IMR-90 (cell line): ENCODE measurements around the gene PPFIA1. TPM values are rescaled to one million over a fixed set of nuclear protein-coding genes. Genes with fewer than 3 reads are reported as not detected.

ENCODE experiments used
- ATAC-seq: fragments of 200-7000 bp; cut with Tn5 transposase; 2 replicates; pipeline ENCODE4 v1.9.1; 2020; ENCODE audit warnings: low read depth, mild to moderate bottlenecking, moderate library complexity
- BruUV-seq: library from RNA; stranded (reverse); fragments of 400-500 nt; replicated peaks from 2 replicates; lab custom pipeline; 2021; lab: Mats Ljungman, UMichigan
- CTCF ChIA-PET: fragments of 300-600 bp; formaldehyde crosslinking; extraction: SDS; loops from one replicate; lab custom pipeline; 2021; ENCODE audit warnings: antibody characterized with exemption; lab: Yijun Ruan, JAX
- POLR2A ChIA-PET: fragments of 300-600 bp; sonication (Branson Sonifier 250); formaldehyde crosslinking; loops from one replicate; lab custom pipeline; 2022; ENCODE audit warnings: antibody characterized with exemption; ENCODE audit not compliant: unreplicated experiment; lab: Charles Lee
- DNase-seq: peaks from one replicate; pipeline ENCODE4 v3.0.0; 2013
- H2AFZ ChIP-seq: replicated peaks from 2 replicates; pipeline ENCODE3; 2013; ENCODE audit warnings: low read length, mild to moderate bottlenecking; ENCODE audit not compliant: poor library complexity
- H2AK5ac ChIP-seq: 2 replicates; pipeline ENCODE4 v1.6.1; 2013; ENCODE audit warnings: low read depth, low read length, inconsistent platforms
- H2AK9ac ChIP-seq: replicated peaks from 2 replicates; pipeline ENCODE3; 2013; ENCODE audit warnings: mild to moderate bottlenecking, low read depth, low read length, moderate library complexity; ENCODE audit not compliant: poor library complexity
- H2BK120ac ChIP-seq: 2 replicates; pipeline ENCODE4 v1.6.1; 2013; ENCODE audit warnings: low read depth, low read length, inconsistent platforms
- H2BK15ac ChIP-seq: 3 replicates; pipeline ENCODE4 v1.6.1; 2013; ENCODE audit warnings: low read depth, low read length, inconsistent platforms
- H2BK20ac ChIP-seq: 2 replicates; pipeline ENCODE4 v1.6.1; 2013; ENCODE audit warnings: low read depth, mild to moderate bottlenecking, inconsistent platforms, low read length, moderate library complexity
- H2BK5ac ChIP-seq: 2 replicates; pipeline ENCODE4 v1.6.1; 2013; ENCODE audit warnings: mild to moderate bottlenecking, low read depth, low read length, inconsistent platforms; ENCODE audit not compliant: poor library complexity, severe bottlenecking
- H3K14ac ChIP-seq: replicated peaks from 2 replicates; pipeline ENCODE4 v1.6.1; 2013; ENCODE audit warnings: low read depth, low read length, inconsistent platforms
- H3K18ac ChIP-seq: 2 replicates; pipeline ENCODE4 v1.6.1; 2013; ENCODE audit warnings: low read depth, low read length, control low read depth
- H3K23ac ChIP-seq: 2 replicates; pipeline ENCODE4 v1.6.1; 2013; ENCODE audit warnings: low read depth, low read length, inconsistent platforms
- H3K27ac ChIP-seq: 2 replicates; pipeline ENCODE4 v1.5.1; 2013; ENCODE audit warnings: mild to moderate bottlenecking, control low read depth, low read length; ENCODE audit not compliant: insufficient read depth
- H3K27me3 ChIP-seq: 2 replicates; pipeline ENCODE4 v1.6.1; 2013; ENCODE audit warnings: low read length; ENCODE audit not compliant: control insufficient read depth, insufficient read depth
- H3K36me3 ChIP-seq: 2 replicates; pipeline ENCODE4 v1.6.1; 2013; ENCODE audit warnings: low read length, mixed read lengths; ENCODE audit not compliant: control insufficient read depth, insufficient read depth
- H3K4ac ChIP-seq: 2 replicates; pipeline ENCODE4 v1.6.1; 2013; ENCODE audit warnings: low read depth, low read length, inconsistent platforms
- H3K4me1 ChIP-seq: 2 replicates; pipeline ENCODE4 v1.6.1; 2013; ENCODE audit warnings: low read length, mixed read lengths; ENCODE audit not compliant: control insufficient read depth, insufficient read depth
- H3K4me2 ChIP-seq: 2 replicates; pipeline ENCODE4 v1.6.1; 2013; ENCODE audit warnings: low read depth, mild to moderate bottlenecking, control low read depth, low read length, moderate library complexity
- H3K4me3 ChIP-seq: 2 replicates; pipeline ENCODE4 v1.5.1; 2013; ENCODE audit warnings: low read depth, mild to moderate bottlenecking, control low read depth, low read length, moderate library complexity; ENCODE audit not compliant: insufficient read depth
- H3K56ac ChIP-seq: 2 replicates; pipeline ENCODE4 v1.6.1; 2013; ENCODE audit warnings: low read length, inconsistent platforms; ENCODE audit not compliant: insufficient read depth; ENCODE audit errors: extremely low read depth
- H3K79me1 ChIP-seq, 2 experiments: 2 replicates each; pipeline ENCODE4 v1.6.1; 2013; ENCODE audit warnings: low read length in 2 of 2, inconsistent platforms in 1 of 2, low read depth in 1 of 2
- H3K9ac ChIP-seq: 2 replicates; pipeline ENCODE4 v1.6.1; 2013; ENCODE audit warnings: low read depth, low read length, control low read depth
- H3K9me1 ChIP-seq: 2 replicates; pipeline ENCODE4 v1.6.1; 2013; ENCODE audit warnings: low read length, inconsistent platforms; ENCODE audit not compliant: insufficient read depth
- H3K9me3 ChIP-seq: 2 replicates; pipeline ENCODE4 v1.6.1; 2013; ENCODE audit warnings: low read length; ENCODE audit not compliant: control insufficient read depth, insufficient read depth
- H4K20me1 ChIP-seq: 2 replicates; pipeline ENCODE4 v1.6.1; 2013; ENCODE audit warnings: low read length, inconsistent platforms; ENCODE audit not compliant: insufficient read depth
- H4K5ac ChIP-seq: 2 replicates; pipeline ENCODE4 v1.6.1; 2013; ENCODE audit warnings: mild to moderate bottlenecking, low read depth, low read length, control low read depth
- H4K8ac ChIP-seq, 2 experiments: 2 replicates each; pipeline ENCODE4 v1.6.1; 2013; ENCODE audit warnings: low read depth in 2 of 2, low read length in 2 of 2, control low read depth in 1 of 2, inconsistent platforms in 1 of 2
- H4K91ac ChIP-seq: 2 replicates; pipeline ENCODE4 v1.6.1; 2013; ENCODE audit warnings: low read depth, low read length, inconsistent platforms; ENCODE audit not compliant: insufficient read depth
- RCOR1 ChIP-seq: IDR thresholded peaks from 2 replicates; pipeline ENCODE4 v1.6.1; 2012; ENCODE audit warnings: mild to moderate bottlenecking, low read length, improper control_type of control experiment; ENCODE audit not compliant: insufficient replicate concordance
- RFX5 ChIP-seq: IDR thresholded peaks from 2 replicates; pipeline ENCODE4 v1.8.0; 2012; ENCODE audit warnings: low read depth, mild to moderate bottlenecking, low read length, moderate library complexity
- WGBS, 2 experiments: methylation state at CpG; one replicate each; pipeline versions ENCODE4 v1.1.5 to v1.1.7; 2013; ENCODE audit warnings: missing lambda C conversion rate in 2 of 2; ENCODE audit not compliant: insufficient read length in 1 of 2; ENCODE audit errors: extremely low coverage in 2 of 2; 5-methylcytosine and 5-hydroxymethylcytosine counted together
- dilution Hi-C: fragments of 300-500 bp; cut with HindIII; formaldehyde crosslinking; loops from one replicate; pipeline ENCODE4 v1.14.3; 2018; ENCODE audit warnings: low sequenced_read_pairs; ENCODE audit not compliant: unreplicated experiment
- in situ Hi-C: fragments of 300-500 bp; cut with MboI; formaldehyde crosslinking; loops from 3 replicates; pipeline ENCODE4 v1.14.3; 2019; ENCODE audit warnings: low sequenced_read_pairs, inconsistent platforms, mixed read lengths
- intact Hi-C: fragments of 100-400 bp; cut with micrococcal nuclease; formaldehyde crosslinking; loops from 2 replicates; pipeline ENCODE4 v1.10.0; 2022
- polyA plus RNA-seq, 3 experiments: library from polyadenylated mRNA; depleted of rRNA; stranded (reverse); fragments of >200 nt; gene quantifications; 2 replicates each; pipeline ENCODE4 v1.2.3, GENCODE V29; 2012; ENCODE audit warnings: low replicate concordance in 1 of 3
- total RNA-seq: library from RNA; depleted of rRNA; stranded (reverse); fragments of >200 nt; gene quantifications from 2 replicates; pipeline ENCODE4 v1.2.3, GENCODE V29; 2012

PPFIA1 gene
- total and polyA plus RNA-seq, 2 of the 4 experiments (the other 2 are of a cell fraction) = 25.6 to 37.2 TPM

- Histone ChIP-seq H3K4ac (no peak overlapping the region), H4K20me1 (0 out of 2 replicates have a peak, but pooled peaks cover 3% of the 10 kb centered on the region), H3K9ac (no peak overlapping the region), H3K79me1 (peaks cover 0 to 25% of the 10 kb centered on the region in 2 experiments), H2BK5ac (no peak overlapping the region), H3K27me3 (no peaks in the 10 kb centered on the region), H2BK20ac (no peak overlapping the region), H3K4me2 (no peak overlapping the region), H3K23ac (no peak overlapping the region), H3K18ac (no peak overlapping the region), H2AK9ac (no peak overlapping the region), H3K27ac (no peak overlapping the region), H4K91ac (no peak overlapping the region), H2AFZ (no peak overlapping the region), H3K4me1 (peaks cover 3% of the 10 kb centered on the region), H3K4me3 (no peak overlapping the region), H3K36me3 (peaks cover 32% of the 10 kb centered on the region), H4K8ac (no peak overlapping the region), H2BK120ac (no peak overlapping the region), H3K14ac (no peak overlapping the region), H3K9me1 (peaks cover 13% of the 10 kb centered on the region), H3K56ac (no peak overlapping the region), H3K9me3 (no peaks in the 10 kb centered on the region), H2AK5ac (no peak overlapping the region), H4K5ac (no peak overlapping the region), H2BK15ac (no peak overlapping the region)
- in situ Hi-C loops (no loop called here), dilution Hi-C loops (no loop called here), intact Hi-C loops (no loop called here)
- no peak for TF ChIP-seq RFX5
- no peak for TF ChIP-seq RCOR1
- POLR2A ChIA-PET = no interaction called here
- WGBS, 2 experiments = no CpG with 5 or more reads among the region's 12 CpGs
- DNase-seq (no peak), ATAC-seq (no peak)
- CTCF ChIA-PET = no interaction called here
- BruUV-seq = no TSS peak
Measured at GRCh38 chr11:70376621-70377020, 106.1 kb downstream of the PPFIA1 start.
